Adrenal gland (tissue), 12 donors: ENCODE results near the gene CCDC28B. TPM values are rescaled to one million over a fixed set of nuclear protein-coding genes. Genes with fewer than 3 reads are reported as not detected.

ENCODE experiments used
- DNase-seq, 7 donors: peaks; one replicate each; pipeline ENCODE4 v3.0.0-alpha.2; 2019 to 2020
- H3K27ac ChIP-seq, 5 donors: fragments of 200-600 bp; sonication (generic) in 4 of 5; 1 replicate in 3 of 5; 2 replicates in 2 of 5; pipeline versions ENCODE4 v1.5.1 to v1.8.0; 2016 to 2020; ENCODE audit warnings: mild to moderate bottlenecking in 1 of 5
- H3K27me3 ChIP-seq: fragments of 200-600 bp; 2 replicates; pipeline ENCODE4 v1.8.0; 2021
- H3K36me3 ChIP-seq, 2 donors: fragments of 200-600 bp; replicated peaks in 1 of 2; 1 replicate in 1 of 2; 2 replicates in 1 of 2; pipeline versions ENCODE4 v1.5.1 to v1.8.0; 2018 to 2022
- H3K4me1 ChIP-seq, 2 donors: fragments of 200-600 bp; replicated peaks in 1 of 2; 1 replicate in 1 of 2; 2 replicates in 1 of 2; pipeline versions ENCODE4 v1.5.1 to v1.8.0; 2018 to 2021
- H3K4me3 ChIP-seq, 4 donors: fragments of 200-600 bp; sonication (generic) in 3 of 4; one replicate each; pipeline ENCODE4 v1.5.1; 2016 to 2018
- H3K9me3 ChIP-seq, 3 donors: fragments of 200-600 bp; sonication (generic) in 1 of 3; replicated peaks in 1 of 3; 1 replicate in 2 of 3; 2 replicates in 1 of 3; pipeline versions ENCODE4 v1.5.1 to v1.8.0; 2016 to 2021
- CTCF ChIP-seq, 6 experiments: fragments of 450-650 bp in 4 of 6; fragments of 200-600 bp in 2 of 6; sonication (generic) in 1 of 6; IDR thresholded peaks; 1 replicate in 5 of 6; 2 replicates in 1 of 6; pipeline versions ENCODE4 v1.5.1 to v1.8.0; 2016 to 2021; ENCODE audit warnings: antibody characterized with exemption in 6 of 6, mild to moderate bottlenecking in 2 of 6, moderate library complexity in 1 of 6
- POLR2A ChIP-seq, 2 donors: fragments of 450-650 bp; IDR thresholded peaks; one replicate each; pipeline ENCODE4 v1.6.1; 2017; ENCODE audit warnings: antibody characterized with exemption in 2 of 2, mild to moderate bottlenecking in 2 of 2, moderate library complexity in 1 of 2
- WGBS, 4 donors: extraction: QIAGEN DNeasy Blood & Tissue Kit in 2 of 4; methylation state at CpG; one replicate each; pipeline versions ENCODE4 v1.1.5 to v1.1.7; 2013 to 2017; 5-methylcytosine and 5-hydroxymethylcytosine counted together
- intact Hi-C, 2 donors: fragments of 100-400 bp; cut with DNase I; formaldehyde crosslinking; loops; one replicate each; pipeline versions ENCODE4 v1.14.1 to v1.15.0; 2022 to 2023
- polyA plus RNA-seq, 3 donors: library from polyadenylated mRNA; stranded (reverse); fragments of 200-250 nt in 2 of 3; fragments of 350-450 nt in 1 of 3; fragmentation: Illumina TruSeq in 1 of 3; extraction: RNeasy Lipid Tissue Mini Kit (QIAGEN cat#74804) in 1 of 3; gene quantifications; one replicate each; pipeline ENCODE4 v1.2.3, GENCODE V29; 2013 to 2014
- total RNA-seq, 9 donors: library from RNA; depleted of rRNA in 4 of 9; stranded (reverse); fragments of >200 nt in 4 of 9; fragments of 120-200 nt in 1 of 9; fragmentation: NEBNext Ultra II Directional in 1 of 9; extraction: Animal tissue kit (Norgen Biotek cat#: 25700) in 1 of 9; gene quantifications; one replicate each; pipeline versions ENCODE4 v1.1.0 to v1.2.4, GENCODE V29; 2013 to 2023
- donor health status: healthy with polysubstance abuse.
- donor health status: Bipolar disorder and iron deficiency.
- donor health status: DM: yes; HTN: yes; CAD: no.
- donor health status: DM: no; HTN: no; CAD: no.
- donor health status: DM: no; HTN: no; CAD: no.
- donor health status: DM: yes; HTN: yes; CAD: no.

Gene CCDC28B
- total and polyA plus RNA-seq, 12 donors = 3.4 to 47.7 (median 21.4) TPM

GRCh38 chr1:32197074-32197473 lies 3.3 kb upstream of the CCDC28B start:
- intact Hi-C loops = no loop called here
- WGBS, 4 donors = 78 to 100% (median 98%) methylated on average over 1 of the region's 1 CpG
- H3K4me3 ChIP-seq = no peak overlapping the region
- no peaks in the 10 kb centered on the region for H3K27me3 ChIP-seq
- H3K9me3 ChIP-seq = no peaks in the 10 kb centered on the region
- DNase-seq = no peak
- peak overlapping the region in 3 of 5 donors; percentile 36 to 76 (median 69) for H3K27ac ChIP-seq
- H3K4me1 ChIP-seq = peaks cover 35 to 42% of the 10 kb centered on the region in 2 donors
- TF ChIP-seq POLR2A (IDR thresholded peaks at IDR 0.05) (no peak), CTCF (IDR thresholded peaks at IDR 0.05) (no peak)
- peaks cover 0 to 63% of the 10 kb centered on the region in 2 donors for H3K36me3 ChIP-seq

GRCh38 chr1:32197837-32198236 lies 2.6 kb upstream of the CCDC28B start:
- H3K27me3 ChIP-seq = no peaks in the 10 kb centered on the region
- no peak overlapping the region for H3K4me3 ChIP-seq
- 36 to 55% (median 51%) methylated on average over 5 to 6 of the region's 6 CpGs for WGBS, 4 donors
- intact Hi-C loops = no loop called here
- peak in 1 of 7 donors; percentile 37 for DNase-seq
- no peaks in the 10 kb centered on the region for H3K9me3 ChIP-seq
- TF ChIP-seq POLR2A (IDR thresholded peaks at IDR 0.05) (peak in 1 of 2 donors; percentile 16), CTCF (IDR thresholded peaks at IDR 0.05) (no peak)
- peaks cover 0 to 56% of the 10 kb centered on the region in 2 donors for H3K36me3 ChIP-seq
- H3K27ac ChIP-seq = peak overlapping the region in 3 of 5 donors; percentile 2 to 69 (median 62)
- peaks cover 35 to 45% of the 10 kb centered on the region in 2 donors for H3K4me1 ChIP-seq

GRCh38 chr1:32198237-32199042 lies 2.0 kb upstream of the CCDC28B start:
- H3K4me1 ChIP-seq = peaks cover 35 to 45% of the 10 kb centered on the region in 2 donors
- intact Hi-C loops = no loop called here
- no peak overlapping the region for H3K4me3 ChIP-seq
- peak overlapping the region in 3 of 5 donors; percentile 2 to 90 (median 62) for H3K27ac ChIP-seq
- H3K27me3 ChIP-seq = no peaks in the 10 kb centered on the region
- DNase-seq = no peak
- WGBS, 4 donors = 84 to 90% (median 86%) methylated on average over 3 of the region's 3 CpGs
- H3K9me3 ChIP-seq = no peaks in the 10 kb centered on the region
- TF ChIP-seq POLR2A (IDR thresholded peaks at IDR 0.05) (no peak), CTCF (IDR thresholded peaks at IDR 0.05) (no peak)
- peaks cover 0 to 50% of the 10 kb centered on the region in 2 donors for H3K36me3 ChIP-seq

- 65 to 90% (median 73%) methylated on average over 2 to 4 of the region's 4 CpGs for WGBS, 4 donors
- H3K27me3 ChIP-seq = no peaks in the 10 kb centered on the region
- no peaks in the 10 kb centered on the region for H3K9me3 ChIP-seq
- peaks cover 35 to 45% of the 10 kb centered on the region in 2 donors for H3K4me1 ChIP-seq
- intact Hi-C loops = no loop called here
- TF ChIP-seq CTCF (IDR thresholded peaks at IDR 0.05) (no peak), POLR2A (IDR thresholded peaks at IDR 0.05) (no peak)
- H3K27ac ChIP-seq = peak overlapping the region in 4 of 5 donors; percentile 70 to 90 (median 82)
- peaks cover 0 to 42% of the 10 kb centered on the region in 2 donors for H3K36me3 ChIP-seq
- DNase-seq = no peak
- no peak overlapping the region for H3K4me3 ChIP-seq
Observed at GRCh38 chr1:32199043-32199716, 1.2 kb upstream of the CCDC28B start.
